WTC11 (cell line): ENCODE results near the gene RPS24. TPM values are rescaled to one million over a fixed set of nuclear protein-coding genes. Genes with fewer than 3 reads are reported as not detected.

Source experiments
- ATAC-seq: fragments of 200-7000 bp; cut with Tn5 transposase; 2 replicates; pipeline ENCODE4 v1.10.0; 2021; ENCODE audit warnings: mild to moderate bottlenecking, moderate library complexity
- CTCF ChIA-PET: fragments of 300-600 bp; sonication (Branson Sonifier 250); formaldehyde crosslinking; loops from one replicate; lab custom pipeline; 2021; ENCODE audit warnings: antibody characterized with exemption; lab: Charles Lee
- POLR2A ChIA-PET: fragments of 350-600 bp; sonication (Branson Sonifier 250); formaldehyde crosslinking; loops from one replicate; lab custom pipeline; 2021; ENCODE audit warnings: antibody characterized with exemption; lab: Charles Lee
- DNase-seq: peaks from one replicate; pipeline ENCODE4 v3.0.0; 2021; ENCODE audit warnings: low spot score
- H3K27ac Mint-ChIP-seq: 2 replicates; pipeline ENCODE4 v1.8.0; 2021; ENCODE audit warnings: mixed read lengths
- H3K27me3 Mint-ChIP-seq: 2 replicates; pipeline ENCODE4 v1.8.0; 2021; ENCODE audit warnings: low read depth, mild to moderate bottlenecking, moderate library complexity, mixed read lengths
- H3K36me3 Mint-ChIP-seq: 2 replicates; pipeline ENCODE4 v1.8.0; 2021; ENCODE audit warnings: mixed read lengths
- H3K4me1 Mint-ChIP-seq: 2 replicates; pipeline ENCODE4 v1.8.0; 2022; ENCODE audit warnings: mixed read lengths
- H3K4me3 Mint-ChIP-seq: 2 replicates; pipeline ENCODE4 v1.8.0; 2021; ENCODE audit warnings: mild to moderate bottlenecking, moderate library complexity, mixed read lengths
- H3K9me3 Mint-ChIP-seq: 2 replicates; pipeline ENCODE4 v1.8.0; 2021; ENCODE audit warnings: mixed read lengths
- AR ChIP-seq: fragments of 250-450 bp; sonication (Bioruptor Pico); IDR thresholded peaks from 2 replicates; pipeline ENCODE4 v1.9.0; 2021; ENCODE audit warnings: mild to moderate bottlenecking
- EMX1 ChIP-seq: fragments of 250-450 bp; sonication (Bioruptor Pico); IDR thresholded peaks from 2 replicates; pipeline ENCODE4 v1.8.0; 2021; ENCODE audit warnings: mild to moderate bottlenecking
- ERG ChIP-seq: fragments of 250-450 bp; sonication (Bioruptor Pico); IDR thresholded peaks from 2 replicates; pipeline ENCODE4 v1.8.0; 2021; ENCODE audit warnings: mild to moderate bottlenecking
- NFATC4 ChIP-seq: fragments of 250-450 bp; sonication (Bioruptor Pico); IDR thresholded peaks from 2 replicates; pipeline ENCODE4 v1.9.0; 2021; ENCODE audit warnings: mild to moderate bottlenecking
- NR3C1 ChIP-seq: sonication (generic); formaldehyde crosslinking; conservative IDR thresholded peaks from 2 replicates; pipeline ENCODE4 v1.8.1; 2023; ENCODE audit warnings: low read depth, mild to moderate bottlenecking, missing genetic modification reagents
- PRDM15 ChIP-seq: sonication (generic); formaldehyde crosslinking; IDR thresholded peaks from 2 replicates; pipeline ENCODE4 v1.8.0; 2022; ENCODE audit warnings: missing genetic modification reagents
- PRRX2 ChIP-seq: fragments of 250-450 bp; sonication (Bioruptor Pico); IDR thresholded peaks from 2 replicates; pipeline ENCODE4 v1.8.0; 2021; ENCODE audit warnings: mild to moderate bottlenecking
- SMAD3 ChIP-seq: sonication (generic); formaldehyde crosslinking; IDR thresholded peaks from 2 replicates; pipeline ENCODE4 v1.8.0; 2022; ENCODE audit warnings: missing genetic modification reagents, mild to moderate bottlenecking, borderline replicate concordance
- SOX15 ChIP-seq: fragments of 250-450 bp; sonication (Bioruptor Pico); IDR thresholded peaks from 2 replicates; pipeline ENCODE4 v1.9.0; 2021; ENCODE audit warnings: mild to moderate bottlenecking
- ZNF281 ChIP-seq: sonication (generic); formaldehyde crosslinking; IDR thresholded peaks from 2 replicates; pipeline ENCODE4 v1.8.0; 2023; ENCODE audit warnings: mild to moderate bottlenecking, missing genetic modification reagents
- ZNF671 ChIP-seq: fragments of 250-450 bp; sonication (Bioruptor Pico); IDR thresholded peaks from 2 replicates; pipeline ENCODE4 v1.8.0; 2021; ENCODE audit warnings: mild to moderate bottlenecking
- total RNA-seq: library from RNA; stranded (reverse); gene quantifications from 3 replicates; pipeline ENCODE4 v1.2.3, GENCODE V29; 2021

RPS24 gene
- total RNA-seq, 1 experiment from 2014 or later, result 1,819 TPM

- TF ChIP-seq PRDM15 (CRISPR knock-in tag), result no peak
Observed at GRCh38 chr10:78041170-78042057, 7.8 kb downstream of the RPS24 start (continued).

- Mint-ChIP-seq H3K9me3 (no peaks in the 10 kb centered on the region), H3K27ac (peak overlapping the region; percentile 95), H3K27me3 (no peaks in the 10 kb centered on the region), H3K4me1 (peaks cover 72% of the 10 kb centered on the region), H3K4me3 (no peak overlapping the region), H3K36me3 (peaks cover 59% of the 10 kb centered on the region)
- POLR2A ChIA-PET, result interaction anchor here (0.5 kb wide), 1 partner anchor 28 kb away, joined by 4 read pairs; no protein-coding TSS in a partner anchor
- CTCF ChIA-PET, result no interaction called here
- peak; percentile 1; the same call in 1 of the 2 replicates for ATAC-seq
- no peak for DNase-seq
- TF ChIP-seq NR3C1 (CRISPR knock-in tag) (no peak), NFATC4 (CRISPR knock-in tag) (peak; percentile 78; the same call in 1 of the 2 replicates), AR (CRISPR knock-in tag) (peak; percentile 60), ERG (CRISPR knock-in tag) (peak; percentile 22; the same call in 1 of the 2 replicates), ZNF671 (peak; percentile 82; the same call in 1 of the 2 replicates), ZNF281 (CRISPR knock-in tag) (no peak), PRRX2 (CRISPR knock-in tag) (peak; percentile 85; the same call in 1 of the 2 replicates), EMX1 (CRISPR knock-in tag) (peak; percentile 45; the same call in 1 of the 2 replicates)
Observed at GRCh38 chr10:78042058-78042751, 8.5 kb downstream of the RPS24 start.

GRCh38 chr10:78042752-78043104 lies 9.1 kb downstream of the RPS24 start:
- TF ChIP-seq SOX15 (CRISPR knock-in tag), result no peak
- 0 out of 2 replicates have a peak, but pooled peaks have one; percentile 20 for TF ChIP-seq SMAD3 (CRISPR knock-in tag)
- H3K27me3 Mint-ChIP-seq, result no peaks in the 10 kb centered on the region
- peak overlapping the region; percentile 81; the same call in 1 of the 2 replicates for H3K27ac Mint-ChIP-seq
- no peak for ATAC-seq
- no peak for DNase-seq
- CTCF ChIA-PET, result interaction anchor here (1.1 kb wide), 1 partner anchor 13 kb away, joined by 5 read pairs; the partner anchor contains the start of gene POLR3A
- POLR2A ChIA-PET, result interaction anchor here (0.5 kb wide), 1 partner anchor 27 kb away, joined by 4 read pairs; no protein-coding TSS in a partner anchor
- peaks cover 72% of the 10 kb centered on the region for H3K4me1 Mint-ChIP-seq
- H3K4me3 Mint-ChIP-seq, result no peak overlapping the region
- H3K36me3 Mint-ChIP-seq, result peaks cover 53% of the 10 kb centered on the region
- H3K9me3 Mint-ChIP-seq, result no peaks in the 10 kb centered on the region
